Measurements from ENCODE around the gene GET3. TPM values are rescaled to one million over a fixed set of nuclear protein-coding genes. Genes with fewer than 3 reads are reported as not detected.

Gene GET3
- total RNA-seq, 3 donors from 2014 or later = 50.8 to 64.6 (median 62.6) TPM

DNA sequence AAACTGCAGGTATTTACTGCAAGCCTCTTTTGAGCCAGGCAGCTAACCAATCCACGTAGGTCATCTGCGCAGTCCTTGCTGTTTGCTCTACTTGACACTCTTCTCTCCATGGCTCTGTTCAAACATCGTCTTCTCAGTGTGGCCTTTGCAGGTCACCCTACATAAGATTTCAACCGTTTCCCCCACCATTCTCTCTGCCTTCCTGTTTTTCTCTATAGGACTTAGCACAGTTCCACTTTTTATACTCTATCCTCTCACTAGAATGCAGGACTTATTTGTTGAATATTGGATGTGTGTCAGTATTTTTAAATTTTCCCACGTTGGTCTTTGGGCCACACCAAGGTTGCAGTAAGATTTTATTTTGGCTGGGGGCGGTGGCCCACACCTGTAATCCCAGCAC lies 39.2 kb upstream of the GET3 start:
- Histone ChIP-seq H3K36me3 (peaks cover 18% of the 10 kb centered on the region), H3K4me3 (no peak overlapping the region)
- TF ChIP-seq POLR2AphosphoS5 (IDR thresholded peaks at IDR 0.05) (no peak), POLR2A (IDR thresholded peaks at IDR 0.05) (no peak)
- TF ChIP-seq, protein P1, sequence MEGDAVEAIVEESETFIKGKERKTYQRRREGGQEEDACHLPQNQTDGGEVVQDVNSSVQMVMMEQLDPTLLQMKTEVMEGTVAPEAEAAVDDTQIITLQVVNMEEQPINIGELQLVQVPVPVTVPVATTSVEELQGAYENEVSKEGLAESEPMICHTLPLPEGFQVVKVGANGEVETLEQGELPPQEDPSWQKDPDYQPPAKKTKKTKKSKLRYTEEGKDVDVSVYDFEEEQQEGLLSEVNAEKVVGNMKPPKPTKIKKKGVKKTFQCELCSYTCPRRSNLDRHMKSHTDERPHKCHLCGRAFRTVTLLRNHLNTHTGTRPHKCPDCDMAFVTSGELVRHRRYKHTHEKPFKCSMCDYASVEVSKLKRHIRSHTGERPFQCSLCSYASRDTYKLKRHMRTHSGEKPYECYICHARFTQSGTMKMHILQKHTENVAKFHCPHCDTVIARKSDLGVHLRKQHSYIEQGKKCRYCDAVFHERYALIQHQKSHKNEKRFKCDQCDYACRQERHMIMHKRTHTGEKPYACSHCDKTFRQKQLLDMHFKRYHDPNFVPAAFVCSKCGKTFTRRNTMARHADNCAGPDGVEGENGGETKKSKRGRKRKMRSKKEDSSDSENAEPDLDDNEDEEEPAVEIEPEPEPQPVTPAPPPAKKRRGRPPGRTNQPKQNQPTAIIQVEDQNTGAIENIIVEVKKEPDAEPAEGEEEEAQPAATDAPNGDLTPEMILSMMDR (IDR thresholded peaks at IDR 0.05) = no peak

DNA sequence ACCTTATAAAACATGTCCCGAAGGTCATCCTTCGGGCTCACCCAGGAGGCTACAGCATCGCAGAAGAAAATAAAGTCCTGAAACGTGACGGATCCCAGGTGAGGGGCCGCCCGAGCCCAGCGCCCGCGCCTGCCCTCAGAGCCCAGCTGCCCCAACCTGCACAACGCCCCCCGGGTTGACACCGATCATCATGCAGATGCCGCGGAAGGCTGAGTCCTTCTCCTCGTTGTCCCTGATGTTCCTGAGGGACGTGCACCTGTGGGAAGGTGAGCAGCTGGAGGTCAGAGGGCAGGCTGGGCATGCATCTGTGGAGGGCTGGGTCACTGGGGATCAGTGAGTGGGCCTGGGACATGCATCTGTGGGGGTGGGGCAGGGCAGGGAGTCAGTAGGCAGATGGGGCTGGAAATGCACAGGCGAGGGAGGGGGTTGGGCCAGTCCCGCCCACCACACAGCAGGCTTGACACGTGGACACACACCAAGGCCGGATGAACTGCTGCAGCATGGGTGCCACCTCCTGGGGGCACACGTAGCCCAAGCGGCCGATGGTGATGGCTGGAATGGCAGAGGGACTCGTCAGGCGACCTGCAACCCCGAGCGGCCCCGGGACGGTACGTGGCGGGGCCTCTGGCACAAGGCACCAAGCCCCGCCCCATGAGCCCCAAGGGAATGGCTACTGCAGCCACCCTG lies 35.6 kb upstream of the GET3 start:
- intact Hi-C loops (cut with DNase I; ENCODE audit: low total_unique reads) = no loop called here
- H3K36me3 ChIP-seq = peaks cover 36% of the 10 kb centered on the region
- TF ChIP-seq, protein P1 (IDR thresholded peaks at IDR 0.05) = no peak
- TF ChIP-seq POLR2A (IDR thresholded peaks at IDR 0.05) = no peak
- no peak for TF ChIP-seq POLR2AphosphoS5 (IDR thresholded peaks at IDR 0.05)
- no peak overlapping the region for H3K27ac ChIP-seq
- no peaks in the 10 kb centered on the region for H3K4me1 ChIP-seq
- no peaks in the 10 kb centered on the region for H3K27me3 ChIP-seq
- H3K4me3 ChIP-seq = no peak overlapping the region
- DNase-seq (ENCODE audit: low spot score in 2 of 2) = no peak
- H3K9me3 ChIP-seq = no peaks in the 10 kb centered on the region

More for the DNA sequence above, 39.2 kb upstream of the GET3 start:
- Histone ChIP-seq H3K27me3 (no peaks in the 10 kb centered on the region), H3K9me3 (no peaks in the 10 kb centered on the region), H3K4me1 (peaks cover 4 to 5% of the 10 kb centered on the region in 2 donors), H3K27ac (no peak overlapping the region)
- DNase-seq (ENCODE audit: low spot score in 2 of 2) = no peak
- intact Hi-C loops (cut with DNase I; ENCODE audit: low total_unique reads) = no loop called here

DNA sequence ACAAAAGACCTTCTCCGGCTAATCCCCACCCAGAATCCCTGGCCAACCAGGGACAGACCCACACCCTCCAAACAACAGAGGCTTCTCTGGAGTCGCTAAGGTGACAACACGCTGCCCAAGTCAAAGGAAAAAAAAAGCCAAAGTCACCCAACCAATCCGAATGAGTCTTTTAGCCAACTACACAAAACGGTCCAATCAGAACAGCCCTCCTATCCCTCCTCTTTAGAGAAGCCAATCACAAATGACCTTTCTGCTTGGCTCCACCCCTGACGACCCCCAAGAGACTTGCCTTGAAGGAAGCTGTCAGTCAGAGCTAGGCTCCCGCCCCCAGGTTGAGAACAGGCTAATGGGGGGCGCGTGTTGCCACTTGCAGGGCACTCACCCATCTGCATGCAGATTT lies 34.3 kb upstream of the GET3 start:
- intact Hi-C loops (cut with DNase I; ENCODE audit: low total_unique reads) = no loop called here
- peaks cover 36% of the 10 kb centered on the region for H3K36me3 ChIP-seq
- no peak for TF ChIP-seq POLR2A (IDR thresholded peaks at IDR 0.05)
- TF ChIP-seq POLR2AphosphoS5 (IDR thresholded peaks at IDR 0.05) = no peak
- TF ChIP-seq, protein P1 (IDR thresholded peaks at IDR 0.05) = no peak
- H3K9me3 ChIP-seq = no peaks in the 10 kb centered on the region
- H3K27me3 ChIP-seq = no peaks in the 10 kb centered on the region
- no peak for DNase-seq (ENCODE audit: low spot score in 2 of 2)
- no peak overlapping the region for H3K27ac ChIP-seq
- no peaks in the 10 kb centered on the region for H3K4me1 ChIP-seq
- no peak overlapping the region for H3K4me3 ChIP-seq

DNA sequence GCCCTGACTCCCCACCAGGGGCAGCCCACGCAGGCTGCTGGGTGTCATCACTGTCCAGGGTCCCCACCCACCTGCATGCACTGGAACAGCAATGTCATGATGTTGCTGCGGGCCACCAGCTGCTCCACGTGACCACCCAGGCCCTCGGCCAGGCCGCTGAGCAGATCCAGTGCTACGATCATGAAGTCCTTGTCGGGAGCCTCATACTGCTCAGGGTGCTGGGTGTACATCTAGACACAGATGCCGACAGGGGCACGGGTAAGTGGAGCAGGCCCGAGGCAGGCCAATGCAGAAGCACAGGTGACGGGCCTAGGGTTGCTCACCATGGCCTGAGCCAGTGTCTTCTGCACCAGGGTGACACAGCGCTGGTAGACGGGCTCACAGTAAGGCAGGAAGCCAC lies 32.1 kb upstream of the GET3 start:
- TF ChIP-seq POLR2A (IDR thresholded peaks at IDR 0.05) (no peak), POLR2AphosphoS5 (IDR thresholded peaks at IDR 0.05) (no peak)
- TF ChIP-seq, protein P1 (IDR thresholded peaks at IDR 0.05) = no peak
- intact Hi-C loops (cut with DNase I; ENCODE audit: low total_unique reads) = no loop called here
- Histone ChIP-seq H3K4me1 (no peaks in the 10 kb centered on the region), H3K27ac (no peak overlapping the region), H3K9me3 (no peaks in the 10 kb centered on the region), H3K4me3 (no peak overlapping the region), H3K36me3 (peaks cover 36% of the 10 kb centered on the region), H3K27me3 (no peaks in the 10 kb centered on the region)
- DNase-seq (ENCODE audit: low spot score in 2 of 2) = no peak

DNA sequence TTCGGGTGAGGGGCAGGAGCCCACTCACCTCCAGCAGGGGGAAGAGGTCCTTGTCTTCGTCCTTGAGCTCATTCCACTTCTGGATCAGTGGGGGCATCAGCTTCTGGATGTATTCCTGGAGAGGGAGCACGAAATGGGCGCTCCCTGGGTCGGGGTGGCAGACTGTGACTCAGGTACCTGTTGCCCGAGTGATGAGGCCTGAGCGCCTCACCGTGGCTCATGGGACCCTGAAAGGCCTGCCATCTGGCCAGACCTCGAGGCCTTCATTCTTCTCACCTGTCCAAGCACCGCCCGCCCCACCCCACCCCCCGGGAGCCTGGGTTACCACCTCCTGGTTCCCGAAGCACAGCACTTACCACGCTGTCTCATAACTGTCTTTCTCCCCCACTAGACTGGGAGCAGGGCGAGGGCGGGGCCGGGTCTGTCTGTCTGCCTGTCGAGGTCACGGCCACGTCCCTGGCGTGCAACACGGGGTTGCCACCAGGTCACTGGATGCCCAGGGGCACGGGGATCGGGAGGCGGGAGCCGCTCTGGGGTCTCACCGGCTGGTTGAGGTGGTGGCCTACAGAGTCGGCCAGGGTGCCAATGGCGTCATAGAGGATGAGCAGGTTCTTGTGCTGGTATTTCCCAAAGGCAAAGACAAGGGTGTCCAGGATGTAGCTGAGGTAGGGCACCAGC lies 31.5 kb upstream of the GET3 start:
- no peaks in the 10 kb centered on the region for H3K9me3 ChIP-seq
- TF ChIP-seq POLR2A (IDR thresholded peaks at IDR 0.05) (no peak), POLR2AphosphoS5 (IDR thresholded peaks at IDR 0.05) (no peak)
- TF ChIP-seq, protein P1 (IDR thresholded peaks at IDR 0.05) = no peak
- H3K4me3 ChIP-seq = no peak overlapping the region
- peaks cover 33% of the 10 kb centered on the region for H3K36me3 ChIP-seq
- DNase-seq (ENCODE audit: low spot score in 2 of 2) = no peak
- intact Hi-C loops (cut with DNase I; ENCODE audit: low total_unique reads) = no loop called here
- no peaks in the 10 kb centered on the region for H3K4me1 ChIP-seq
- H3K27me3 ChIP-seq = no peaks in the 10 kb centered on the region
- H3K27ac ChIP-seq = no peak overlapping the region
